HPDE6-E6E7 (cell line): ENCODE data around the gene CASQ1.
A peak's percentile ranks its signal among the peaks of the same experiment; 100 is the strongest.

ENCODE experiments used
- DNase-seq: peaks from one replicate; pipeline ENCODE4 v3.0.0; 2011; ENCODE audit warnings: missing footprints; ENCODE audit errors: extremely low spot score

CASQ1 gene

DNA sequence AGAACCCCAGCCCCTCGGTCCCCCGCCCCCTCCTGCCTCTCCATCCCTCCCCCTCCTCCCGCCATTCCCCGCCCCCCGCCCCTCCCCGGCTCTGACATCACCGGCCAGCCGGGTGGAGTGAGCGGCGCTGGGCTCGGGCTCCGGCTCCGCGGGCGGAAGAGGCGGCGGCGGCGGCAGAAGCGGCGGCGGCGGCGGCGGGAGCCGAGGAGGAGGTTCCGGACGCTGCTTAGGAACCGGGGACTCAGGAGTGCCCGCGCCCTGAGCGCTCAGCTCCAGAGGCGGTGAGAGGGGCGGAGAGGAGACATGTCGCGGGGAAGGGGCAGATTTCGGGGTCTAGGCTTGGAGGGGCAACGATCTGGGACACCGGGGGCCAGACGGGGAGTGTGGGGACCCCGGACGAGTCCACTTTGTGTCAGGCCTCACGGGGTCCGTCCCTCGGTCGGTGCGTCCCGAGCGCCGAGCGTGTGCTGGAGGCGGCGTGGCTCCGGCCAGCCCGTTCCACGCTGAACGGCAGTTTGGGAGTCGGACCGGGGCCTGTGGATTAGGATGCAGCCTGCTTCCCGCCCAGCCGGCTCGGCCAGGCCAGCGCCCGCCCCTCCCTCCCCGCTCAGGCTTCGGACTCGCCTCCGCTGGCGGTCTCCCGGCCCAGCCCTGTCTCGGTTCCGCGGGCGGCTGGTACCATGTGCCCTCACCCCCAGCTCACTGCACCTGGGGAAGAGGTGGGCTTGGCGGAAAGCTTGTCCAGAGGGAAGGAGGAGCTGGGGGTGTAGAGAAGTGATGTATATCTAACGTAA lies 15.1 kb downstream of the CASQ1 start, which contains the start of gene PEA15:
Gene PEA15 (plus strand): TSS at position 143 of the 794 bp plus-strand sequence. CDS start 6,161 bp downstream, outside the sequence.
- peak; percentile 81 for DNase-seq

DNA sequence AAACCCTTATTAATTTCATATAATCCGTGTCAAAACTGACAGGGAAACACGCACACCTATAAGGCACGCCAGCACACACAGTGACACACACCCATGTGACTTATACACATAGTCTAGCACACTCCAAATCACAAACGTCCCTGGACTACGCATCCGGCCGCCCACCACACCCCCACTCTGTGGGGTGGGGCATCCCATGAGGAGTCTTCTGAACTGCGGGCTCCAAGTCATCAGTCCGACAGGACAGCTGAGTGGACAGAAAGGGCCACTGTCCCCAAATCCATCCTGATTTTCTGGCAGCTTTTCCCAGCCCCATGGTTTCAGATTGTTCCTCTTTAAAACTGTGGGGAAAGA lies 15.6 kb downstream of the CASQ1 start:
- DNase-seq = peak; percentile 49

DNA sequence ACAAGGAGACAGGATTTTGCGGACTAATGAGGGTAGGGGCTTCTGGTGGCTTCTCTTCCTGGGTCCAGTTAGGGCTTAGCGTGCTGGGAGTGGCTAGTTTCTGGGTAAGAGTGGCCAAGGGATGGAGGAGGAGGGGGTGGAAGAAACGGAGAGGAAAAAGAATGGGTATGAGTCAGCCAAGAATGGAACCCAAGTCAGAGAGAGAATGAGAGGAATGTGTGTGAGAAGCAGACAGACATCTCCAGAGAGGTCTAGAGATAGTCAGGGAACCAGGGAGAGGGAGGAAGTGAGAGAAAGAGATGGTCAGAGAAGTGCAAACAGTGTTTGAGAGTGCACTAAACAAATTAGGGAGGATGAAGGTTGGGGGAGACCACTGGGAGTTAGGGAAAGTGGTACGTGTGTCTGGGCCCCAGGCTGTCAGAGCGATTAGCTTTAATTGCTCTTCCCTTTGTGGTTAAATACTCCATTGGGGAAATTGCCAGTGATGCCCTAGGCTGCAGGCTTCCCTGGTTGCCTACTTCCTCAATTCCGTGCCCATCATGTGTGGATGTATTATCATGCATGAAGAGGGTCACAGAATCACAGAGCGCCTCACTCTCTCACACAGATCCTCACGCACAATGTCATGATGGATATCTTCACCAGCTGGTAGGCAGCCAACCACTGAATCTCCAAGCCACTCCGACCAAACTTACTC lies 16.2 kb downstream of the CASQ1 start:
- DNase-seq = peak; percentile 54

DNA sequence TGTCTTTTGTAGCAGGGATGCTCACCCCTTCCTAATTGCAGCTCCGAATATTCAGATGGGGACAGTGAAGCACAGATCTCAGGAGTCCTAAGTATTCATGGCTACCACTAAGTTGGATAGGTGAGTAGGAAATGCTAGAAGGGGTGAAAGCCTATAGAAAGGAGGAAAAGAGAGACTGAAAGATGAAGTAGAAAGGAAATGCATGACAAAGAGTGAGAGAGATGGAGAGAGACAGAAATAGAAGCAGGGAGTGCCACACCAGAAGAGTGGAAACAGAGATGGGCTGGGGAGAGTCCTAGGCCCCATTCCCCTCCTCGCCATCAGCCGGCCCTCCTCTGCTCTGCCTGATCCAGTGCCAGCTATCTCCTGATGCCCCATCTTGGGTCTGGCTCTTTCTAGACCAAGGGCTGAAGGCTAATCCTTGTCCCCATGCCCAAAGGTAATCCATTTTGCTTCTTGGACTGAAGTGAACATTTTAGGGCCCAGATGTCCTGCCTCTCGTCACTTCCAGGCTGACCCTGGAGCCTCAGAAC lies 16.8 kb downstream of the CASQ1 start:
- DNase-seq = no peak

DNA sequence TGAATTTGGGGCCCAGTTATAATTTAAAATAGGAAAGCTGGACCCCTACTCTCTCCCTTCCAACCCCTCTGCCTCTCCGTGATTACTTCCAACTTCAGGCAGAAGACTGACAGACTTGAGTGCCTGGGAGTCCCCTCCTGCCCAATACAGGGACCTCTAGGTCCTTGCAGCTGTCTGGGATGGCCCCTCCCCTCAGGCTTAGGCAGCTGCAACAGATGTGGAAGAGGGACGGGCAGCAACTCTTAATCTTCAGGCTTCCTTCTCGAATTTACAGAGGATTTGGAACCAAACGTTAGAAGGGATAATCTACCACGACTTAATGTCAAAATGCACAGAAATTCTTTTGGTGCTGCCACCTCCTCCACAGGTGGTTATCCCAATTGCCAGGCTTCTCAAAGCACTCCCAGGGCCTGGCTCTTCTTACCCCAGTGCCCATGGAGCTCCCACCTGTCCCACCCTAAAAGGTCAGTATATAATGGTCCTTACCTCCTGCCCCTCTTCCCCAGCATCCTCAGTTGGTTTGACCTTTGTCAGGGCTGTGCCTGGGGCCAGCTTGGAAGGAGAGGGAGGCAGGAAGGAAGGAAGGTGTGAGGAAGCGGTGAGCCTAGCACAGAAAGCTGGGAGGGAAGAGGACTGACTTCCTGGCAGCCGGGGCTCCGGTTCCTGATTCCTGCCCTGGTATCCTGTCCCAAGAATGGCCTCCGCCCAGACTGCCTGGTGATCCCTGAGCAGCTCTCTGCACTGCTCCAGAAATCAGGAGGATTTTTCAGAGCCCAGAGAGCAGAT lies 17.6 kb downstream of the CASQ1 start:
- DNase-seq = no peak

DNA sequence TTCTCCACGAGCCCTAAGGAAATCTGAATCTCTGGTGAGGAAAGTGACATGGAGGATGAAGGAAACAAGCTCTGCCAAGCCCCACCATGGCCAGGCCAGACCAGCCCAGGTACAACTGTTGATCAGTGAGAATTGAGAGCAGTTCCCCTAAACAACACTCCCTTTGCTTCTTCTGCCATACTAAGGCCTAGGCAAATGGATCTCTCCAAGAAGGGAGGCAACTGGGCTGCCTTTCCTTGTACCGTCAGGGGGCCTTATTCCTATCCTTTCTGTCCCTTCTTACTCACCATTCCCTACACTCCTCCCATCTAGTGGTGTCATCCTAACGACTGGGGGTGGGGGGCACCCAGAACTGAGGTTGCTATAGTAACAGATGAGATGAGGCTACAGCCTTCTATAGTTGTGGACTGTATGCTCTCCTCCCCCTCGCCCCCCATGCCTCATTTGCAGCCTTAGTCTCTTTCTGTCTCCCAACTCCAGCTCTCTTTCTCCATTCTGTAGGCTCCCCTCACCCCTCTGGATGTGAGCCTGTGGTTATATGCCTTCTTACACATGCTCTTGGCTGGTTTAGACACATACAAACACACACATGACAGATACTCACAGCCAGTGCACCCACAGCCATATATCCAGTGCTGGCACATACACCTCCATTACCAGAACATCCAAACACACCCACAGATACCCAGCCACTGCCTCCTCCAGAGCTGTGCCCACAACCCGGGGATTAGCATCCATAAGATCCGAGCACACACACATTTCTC lies 18.4 kb downstream of the CASQ1 start:
- DNase-seq = no peak

DNA sequence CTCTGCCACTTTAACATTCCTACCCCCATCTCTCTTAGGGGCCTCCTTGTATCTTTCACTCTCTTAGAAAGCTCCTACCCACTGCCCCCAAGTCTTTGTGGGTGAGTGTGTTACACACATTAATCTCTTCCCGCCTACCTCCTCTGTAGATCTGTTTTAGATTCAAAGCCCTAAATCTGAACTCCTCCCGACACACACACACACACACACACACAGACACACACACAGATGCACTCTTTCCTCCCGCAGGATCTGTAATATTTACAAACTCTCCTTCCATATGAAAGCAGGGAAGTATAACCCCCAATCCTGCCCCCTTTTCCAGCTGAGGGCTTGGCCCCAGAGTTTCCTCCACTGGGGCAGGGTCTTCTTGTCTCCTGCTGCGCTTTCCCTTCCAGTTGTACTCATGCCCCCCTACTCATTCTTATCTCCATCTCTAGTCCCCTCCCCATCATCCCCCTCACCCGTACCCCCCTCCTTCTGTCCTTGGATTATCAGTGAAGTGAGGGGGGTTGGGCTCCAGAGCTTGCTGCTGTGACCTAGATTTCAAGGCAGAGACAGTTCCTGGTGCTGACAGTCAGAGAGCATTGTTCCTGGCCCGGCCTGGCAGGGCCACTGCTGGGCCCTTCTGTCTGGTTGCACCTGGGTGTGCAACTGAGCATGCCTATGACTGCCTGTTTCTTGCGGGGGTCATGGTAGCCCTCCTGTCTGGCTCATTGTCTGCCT lies 19.1 kb downstream of the CASQ1 start:
- no peak for DNase-seq

DNA sequence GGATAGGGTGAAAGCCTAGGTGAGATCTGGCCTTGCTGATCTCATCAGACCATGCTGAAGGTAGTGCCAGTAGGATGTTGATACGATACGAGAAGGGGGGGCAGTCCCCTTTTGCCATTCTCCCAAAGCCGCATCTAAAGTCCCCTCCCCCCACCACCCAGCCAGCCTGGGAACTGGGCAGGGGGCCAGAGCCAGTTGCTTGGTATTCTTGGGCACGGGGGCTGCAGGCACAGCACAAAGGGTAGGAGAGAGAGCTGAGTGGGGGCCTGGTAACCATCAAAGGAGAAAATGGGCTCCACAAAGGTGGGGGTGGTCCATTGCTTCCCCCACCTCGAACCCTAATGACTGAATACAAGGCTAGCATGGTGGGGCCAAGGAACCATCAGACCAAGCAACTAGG lies 20.2 kb downstream of the CASQ1 start:
- no peak for DNase-seq

DNA sequence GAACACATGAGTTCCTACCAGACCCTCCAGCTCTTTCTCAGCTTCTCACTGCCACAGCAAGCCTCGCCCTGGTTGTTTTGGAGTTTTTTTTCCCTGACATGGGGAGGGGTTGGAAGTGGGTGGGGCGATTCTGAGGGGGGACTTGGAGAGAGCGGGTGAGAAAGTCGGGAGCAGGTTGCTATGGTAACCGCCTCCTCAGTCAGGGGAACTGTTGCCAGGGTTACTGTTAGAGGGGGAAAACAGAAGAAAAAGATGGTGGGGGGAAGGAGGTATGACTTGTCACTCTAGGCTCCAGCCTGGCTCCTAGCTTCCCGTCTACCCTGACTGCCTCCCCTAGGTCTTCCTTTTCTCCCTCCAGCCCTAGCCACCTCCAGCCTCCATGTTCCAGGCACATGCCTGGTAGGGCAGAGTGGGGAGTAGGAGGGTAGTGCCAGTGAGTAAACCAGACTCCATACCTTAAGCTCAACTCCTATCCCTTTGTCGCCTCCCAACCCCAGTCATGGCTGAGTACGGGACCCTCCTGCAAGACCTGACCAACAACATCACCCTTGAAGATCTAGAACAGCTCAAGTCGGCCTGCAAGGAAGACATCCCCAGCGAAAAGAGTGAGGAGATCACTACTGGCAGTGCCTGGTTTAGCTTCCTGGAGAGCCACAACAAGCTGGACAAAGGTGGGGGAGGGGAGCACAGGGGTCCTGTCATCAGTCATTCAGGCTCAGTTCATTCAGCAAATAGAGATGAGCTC lies 20.8 kb downstream of the CASQ1 start:
- DNase-seq = no peak

DNA sequence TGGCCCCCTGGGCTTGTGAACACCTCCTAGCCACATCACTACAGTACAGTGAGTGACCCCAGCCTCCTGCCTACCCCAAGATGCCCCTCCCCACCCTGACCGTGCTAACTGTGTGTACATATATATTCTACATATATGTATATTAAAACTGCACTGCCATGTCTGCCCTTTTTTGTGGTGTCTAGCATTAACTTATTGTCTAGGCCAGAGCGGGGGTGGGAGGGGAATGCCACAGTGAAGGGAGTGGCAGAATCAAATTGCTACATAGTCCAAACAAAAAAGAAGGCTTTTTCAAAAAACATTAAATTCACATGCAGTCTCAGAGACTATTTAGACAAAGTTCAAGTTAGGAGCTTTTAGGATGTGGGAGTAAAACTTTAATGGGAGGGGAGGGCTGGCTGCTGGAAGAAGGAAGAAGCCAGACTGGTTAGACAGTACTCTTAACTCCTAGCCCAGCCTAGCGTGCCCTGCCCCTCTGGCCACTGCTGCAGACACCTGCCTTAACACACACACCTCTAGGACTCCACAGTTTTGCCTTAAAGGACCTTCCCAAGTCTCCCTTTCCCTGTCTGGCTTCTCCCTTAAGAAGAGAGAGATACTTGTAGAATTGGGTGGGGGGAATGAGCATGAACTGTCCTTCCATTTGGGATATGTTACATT lies 24.2 kb downstream of the CASQ1 start:
- no peak for DNase-seq

DNA sequence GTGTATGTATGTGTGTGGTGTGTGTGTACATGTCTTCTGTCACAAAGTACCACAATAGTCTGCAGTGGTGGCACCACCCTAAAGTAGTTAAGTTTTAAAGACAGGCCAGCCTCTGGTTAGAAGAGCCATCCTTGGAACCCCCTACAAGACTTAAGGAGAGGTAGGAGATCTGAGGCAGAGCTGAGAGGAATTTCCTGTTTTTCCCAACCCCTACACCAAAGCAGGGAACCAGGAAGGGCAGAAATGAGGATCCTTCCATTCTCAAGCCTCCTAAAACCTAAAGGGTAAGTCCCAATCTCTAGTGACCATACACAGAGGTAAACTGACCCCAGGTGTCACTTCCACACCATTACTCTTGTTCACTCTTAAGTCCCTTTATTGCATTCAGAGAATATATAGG lies 25.9 kb downstream of the CASQ1 start:
- DNase-seq = no peak

DNA sequence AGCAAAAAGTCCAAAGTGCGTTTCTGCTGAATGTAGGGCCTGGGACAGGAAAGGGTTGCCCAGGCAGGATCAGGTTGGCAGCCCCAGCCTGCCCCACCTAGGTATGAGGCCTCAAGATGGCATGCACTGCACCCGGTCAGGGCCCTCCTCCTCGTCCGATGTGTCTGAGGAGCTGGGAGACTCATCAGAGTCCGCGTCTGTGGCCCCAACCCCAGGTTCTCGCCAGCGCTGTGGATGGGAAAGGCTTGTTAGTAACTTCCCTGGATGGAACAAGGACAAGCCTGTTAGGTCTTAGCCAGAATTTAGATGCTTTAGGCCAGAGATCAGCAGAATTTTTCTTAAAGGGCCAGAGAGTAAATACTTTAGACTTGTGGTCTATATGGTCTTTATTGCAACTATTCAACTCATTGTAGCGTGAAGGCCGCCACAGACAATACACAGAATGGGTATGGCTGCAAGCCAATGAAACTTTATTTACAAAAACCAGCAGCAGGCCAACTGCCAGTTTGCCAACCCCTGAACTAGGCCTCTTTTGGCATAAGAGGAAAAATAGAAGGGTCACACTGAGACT lies 27.2 kb downstream of the CASQ1 start:
- no peak for DNase-seq

DNA sequence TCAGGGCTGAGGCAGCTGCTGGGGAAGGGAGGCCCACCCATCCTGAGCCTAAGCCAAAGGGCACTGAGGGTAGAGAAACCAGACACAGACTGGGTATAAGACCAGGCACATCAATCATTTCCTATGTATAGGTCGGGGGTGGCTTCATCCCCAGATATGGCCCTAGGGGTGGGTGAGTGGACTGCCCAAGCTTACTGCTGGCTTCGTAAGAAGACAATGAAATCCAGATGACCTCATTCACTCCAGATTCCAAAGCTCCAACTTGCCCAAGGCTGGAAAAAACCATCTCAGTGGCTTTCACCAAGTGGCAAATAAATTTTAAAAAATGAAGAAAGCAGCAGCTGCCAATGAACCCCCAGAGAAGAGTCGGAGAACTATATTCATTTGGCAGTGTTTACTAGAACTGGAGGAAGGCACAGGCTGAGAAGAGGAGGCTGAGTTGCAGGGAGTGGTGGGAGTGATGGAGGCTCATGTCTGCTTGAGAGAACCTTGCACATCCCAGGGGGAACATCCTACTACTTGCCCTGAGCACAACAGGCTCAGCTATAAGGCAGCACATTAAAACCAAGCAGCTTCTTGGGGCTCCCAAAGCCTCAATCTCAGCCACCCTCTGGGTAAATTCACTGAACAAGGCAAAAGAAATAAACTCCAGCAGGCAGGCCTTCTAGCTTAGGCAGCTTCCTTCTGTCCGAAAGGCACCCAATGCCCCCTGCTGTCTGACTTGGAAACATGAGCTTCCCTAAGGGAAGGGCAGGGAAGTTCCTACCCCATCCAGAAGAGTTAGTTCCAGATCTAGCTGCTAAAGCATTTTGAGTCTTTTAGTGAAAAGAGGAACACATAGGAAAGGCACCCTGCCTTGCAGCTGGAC lies 28.9 kb downstream of the CASQ1 start:
- peak; percentile 58 for DNase-seq

DNA sequence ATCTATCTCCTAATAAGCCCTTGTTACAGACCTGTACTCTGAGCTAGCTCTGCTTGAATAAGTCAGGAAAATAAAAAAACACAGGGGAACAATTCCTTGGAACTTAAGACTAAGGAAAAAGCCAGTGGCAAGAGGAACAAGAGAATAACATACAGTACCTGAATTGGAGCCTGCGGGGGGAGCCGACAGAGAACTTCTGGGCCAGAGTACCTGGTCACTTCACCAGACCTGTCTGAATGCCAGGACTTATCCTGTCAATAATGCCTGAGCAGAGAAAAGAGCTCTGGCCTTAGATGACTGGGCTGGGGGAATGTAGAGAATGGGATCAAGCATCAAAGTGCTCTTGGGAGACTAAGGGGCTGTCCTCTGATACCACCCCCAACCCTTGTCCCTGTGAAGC lies 29.9 kb downstream of the CASQ1 start:
- no peak for DNase-seq

DNA sequence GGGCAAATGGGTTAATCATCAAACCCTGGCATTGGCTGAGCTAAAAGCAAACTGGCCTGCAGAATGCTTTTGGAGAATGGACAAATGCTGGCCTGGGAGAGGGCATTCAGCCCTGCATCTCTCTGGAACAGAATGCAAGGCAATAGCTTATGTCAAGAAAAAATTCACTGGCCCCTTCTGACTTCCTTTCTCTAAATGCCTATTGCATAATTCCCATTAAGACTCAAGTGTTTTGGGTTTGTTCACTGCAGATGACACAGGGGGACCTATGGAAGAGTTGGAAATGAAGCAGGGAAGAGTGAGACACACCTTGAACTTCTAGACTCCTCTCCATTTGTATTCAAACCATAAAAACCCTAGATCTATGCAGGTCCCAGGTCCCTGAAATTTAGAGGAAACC lies 30.7 kb downstream of the CASQ1 start:
- no peak for DNase-seq

DNA sequence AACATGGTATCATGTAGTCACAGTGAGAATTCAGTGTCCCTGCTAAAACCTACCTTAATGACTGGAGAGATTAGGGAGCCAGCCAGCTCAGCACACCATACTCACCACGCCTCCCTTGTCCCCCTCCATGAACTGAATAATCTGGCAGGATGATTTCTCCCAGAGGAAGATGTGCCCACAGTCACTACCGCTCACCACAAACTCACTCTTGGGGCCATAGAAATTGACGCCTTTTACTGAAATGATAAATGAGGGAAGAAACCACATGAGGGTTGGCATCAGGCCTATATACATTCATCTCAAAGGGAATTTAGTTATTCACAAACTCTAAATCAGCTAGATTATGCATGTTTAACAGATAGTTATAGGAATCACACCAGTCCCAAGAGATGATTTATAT lies 32.2 kb downstream of the CASQ1 start:
- no peak for DNase-seq

DNA sequence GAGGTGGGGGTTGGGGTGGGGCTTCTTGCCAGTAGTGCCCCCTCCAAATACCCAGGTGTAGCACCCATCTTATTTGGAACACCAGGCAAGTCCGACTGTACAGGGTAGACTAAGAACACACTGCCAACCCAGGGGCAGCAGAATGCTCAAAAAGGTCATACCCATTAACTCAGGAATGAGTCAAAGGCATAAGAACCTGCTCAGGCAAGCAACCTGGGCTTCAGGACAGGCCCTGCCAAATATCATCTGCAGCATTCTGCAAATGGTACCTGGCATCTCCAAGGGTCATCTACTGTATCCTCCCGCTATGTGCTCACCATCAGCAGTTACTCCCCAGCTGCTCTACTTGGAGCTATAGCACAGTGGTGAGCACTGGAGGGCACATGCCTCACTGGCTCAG lies 34.2 kb downstream of the CASQ1 start:
- DNase-seq = no peak

DNA sequence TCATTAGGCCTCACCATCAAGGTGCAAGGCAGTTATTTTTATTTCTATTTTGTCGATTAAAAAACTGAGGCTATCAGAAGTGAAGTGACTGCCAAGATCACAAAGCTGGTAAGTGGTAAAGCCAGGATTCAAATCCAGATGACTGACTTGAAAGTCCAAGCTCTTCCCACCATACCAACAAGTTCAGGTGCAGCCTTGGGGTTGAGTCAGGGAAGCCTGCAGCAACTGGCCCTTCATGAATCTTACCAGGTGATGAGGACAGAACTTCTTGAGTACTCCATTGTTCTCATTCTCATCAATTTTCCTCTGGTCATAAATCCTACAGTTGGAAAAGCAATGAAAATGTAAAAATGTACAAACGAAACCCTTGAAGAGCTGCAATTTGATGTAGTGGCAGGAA lies 35.0 kb downstream of the CASQ1 start:
- DNase-seq = no peak
